ENCODE data around the gene DDX27. TPM values are rescaled to one million over a fixed set of nuclear protein-coding genes. Genes with fewer than 3 reads are reported as not detected.

The DDX27 gene
- total RNA-seq, 1 experiment from 2014 or later = 54.8 TPM

- POLR2A ChIA-PET = no interaction called here
- DNase-seq (ENCODE audit: low spot score) (no peak), ATAC-seq (no peak)
- no peaks in the 10 kb centered on the region for H3K4me1 Mint-ChIP-seq
- H3K36me3 Mint-ChIP-seq = peaks cover 76% of the 10 kb centered on the region
- no peak overlapping the region for H3K27ac Mint-ChIP-seq
- H3K9me3 Mint-ChIP-seq = peaks cover 2% of the 10 kb centered on the region
- CTCF ChIA-PET = no interaction called here
- no peaks in the 10 kb centered on the region for H3K27me3 Mint-ChIP-seq (ENCODE audit: low read depth)
- H3K4me3 Mint-ChIP-seq = no peak overlapping the region
- TF ChIP-seq FOXK1 (CRISPR knock-in tag; IDR thresholded peaks at IDR 0.05) (no peak), HMGA2 (CRISPR knock-in tag; IDR thresholded peaks at IDR 0.05) (no peak), TCF7 (CRISPR knock-in tag; IDR thresholded peaks at IDR 0.05; ENCODE audit: low read depth) (no peak), PRRX2 (CRISPR knock-in tag; IDR thresholded peaks at IDR 0.05) (no peak), MYBL2 (CRISPR knock-in tag; IDR thresholded peaks at IDR 0.05) (no peak), NR2C2 (CRISPR knock-in tag; IDR thresholded peaks at IDR 0.05) (no peak), SP1 (CRISPR knock-in tag; conservative IDR thresholded peaks at IDR 0.05) (no peak), NFYB (CRISPR knock-in tag; conservative IDR thresholded peaks at IDR 0.05; ENCODE audit: low read depth) (no peak), ATF1 (CRISPR knock-in tag; IDR thresholded peaks at IDR 0.05) (no peak), IRF1 (CRISPR knock-in tag; IDR thresholded peaks at IDR 0.05) (no peak), NR3C1 (CRISPR knock-in tag; conservative IDR thresholded peaks at IDR 0.05; ENCODE audit: low read depth) (no peak), ATF2 (CRISPR knock-in tag; IDR thresholded peaks at IDR 0.05; ENCODE audit: borderline replicate concordance, low read depth) (no peak), MXD4 (CRISPR knock-in tag; IDR thresholded peaks at IDR 0.05; ENCODE audit: borderline replicate concordance) (no peak), RORB (CRISPR knock-in tag; IDR thresholded peaks at IDR 0.05) (no peak), ERG (CRISPR knock-in tag; IDR thresholded peaks at IDR 0.05) (no peak), EMX1 (CRISPR knock-in tag; IDR thresholded peaks at IDR 0.05) (no peak), ZNF512 (CRISPR knock-in tag; IDR thresholded peaks at IDR 0.05; ENCODE audit: borderline replicate concordance) (no peak), SOX15 (CRISPR knock-in tag; IDR thresholded peaks at IDR 0.05) (no peak), USF1 (CRISPR knock-in tag; IDR thresholded peaks at IDR 0.05) (no peak)
- TF ChIP-seq, protein P1, sequence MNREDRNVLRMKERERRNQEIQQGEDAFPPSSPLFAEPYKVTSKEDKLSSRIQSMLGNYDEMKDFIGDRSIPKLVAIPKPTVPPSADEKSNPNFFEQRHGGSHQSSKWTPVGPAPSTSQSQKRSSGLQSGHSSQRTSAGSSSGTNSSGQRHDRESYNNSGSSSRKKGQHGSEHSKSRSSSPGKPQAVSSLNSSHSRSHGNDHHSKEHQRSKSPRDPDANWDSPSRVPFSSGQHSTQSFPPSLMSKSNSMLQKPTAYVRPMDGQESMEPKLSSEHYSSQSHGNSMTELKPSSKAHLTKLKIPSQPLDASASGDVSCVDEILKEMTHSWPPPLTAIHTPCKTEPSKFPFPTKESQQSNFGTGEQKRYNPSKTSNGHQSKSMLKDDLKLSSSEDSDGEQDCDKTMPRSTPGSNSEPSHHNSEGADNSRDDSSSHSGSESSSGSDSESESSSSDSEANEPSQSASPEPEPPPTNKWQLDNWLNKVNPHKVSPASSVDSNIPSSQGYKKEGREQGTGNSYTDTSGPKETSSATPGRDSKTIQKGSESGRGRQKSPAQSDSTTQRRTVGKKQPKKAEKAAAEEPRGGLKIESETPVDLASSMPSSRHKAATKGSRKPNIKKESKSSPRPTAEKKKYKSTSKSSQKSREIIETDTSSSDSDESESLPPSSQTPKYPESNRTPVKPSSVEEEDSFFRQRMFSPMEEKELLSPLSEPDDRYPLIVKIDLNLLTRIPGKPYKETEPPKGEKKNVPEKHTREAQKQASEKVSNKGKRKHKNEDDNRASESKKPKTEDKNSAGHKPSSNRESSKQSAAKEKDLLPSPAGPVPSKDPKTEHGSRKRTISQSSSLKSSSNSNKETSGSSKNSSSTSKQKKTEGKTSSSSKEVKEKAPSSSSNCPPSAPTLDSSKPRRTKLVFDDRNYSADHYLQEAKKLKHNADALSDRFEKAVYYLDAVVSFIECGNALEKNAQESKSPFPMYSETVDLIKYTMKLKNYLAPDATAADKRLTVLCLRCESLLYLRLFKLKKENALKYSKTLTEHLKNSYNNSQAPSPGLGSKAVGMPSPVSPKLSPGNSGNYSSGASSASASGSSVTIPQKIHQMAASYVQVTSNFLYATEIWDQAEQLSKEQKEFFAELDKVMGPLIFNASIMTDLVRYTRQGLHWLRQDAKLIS (CRISPR knock-in tag; IDR thresholded peaks at IDR 0.05; ENCODE audit: borderline replicate concordance) = no peak
These were observed 37.0 kb downstream of the DDX27 start for GRCh38 chr20:49256261-49256660.
